GM23248 (cell line): Measurements from ENCODE around the gene TBCK. TPM values are rescaled to one million over a fixed set of nuclear protein-coding genes. Genes with fewer than 3 reads are reported as not detected.

Experiments used
- DNase-seq: peaks from one replicate; pipeline ENCODE4 v3.0.0-alpha.2; 2015
- H2AFZ ChIP-seq: fragments of 200-600 bp; sonication (generic); 2 replicates; pipeline ENCODE4 v1.6.1; 2016; ENCODE audit warnings: antibody characterized with exemption
- H3F3A ChIP-seq: fragments of 200-600 bp; sonication (generic); 2 replicates; pipeline ENCODE4 v1.6.1; 2016; ENCODE audit warnings: mild to moderate bottlenecking, antibody characterized with exemption, mixed run types; ENCODE audit not compliant: insufficient read depth
- H3K27ac ChIP-seq: fragments of 200-600 bp; sonication (generic); 2 replicates; pipeline ENCODE4 v1.5.1; 2016; ENCODE audit warnings: mild to moderate bottlenecking
- H3K27me3 ChIP-seq: fragments of 200-600 bp; sonication (generic); replicated peaks from 2 replicates; pipeline ENCODE4 v1.6.1; 2016; ENCODE audit warnings: mild to moderate bottlenecking; ENCODE audit not compliant: insufficient read depth
- H3K36me3 ChIP-seq: fragments of 200-600 bp; sonication (generic); 2 replicates; pipeline ENCODE4 v1.6.1; 2016; ENCODE audit warnings: low read depth, mild to moderate bottlenecking
- H3K4me1 ChIP-seq: fragments of 200-600 bp; sonication (generic); 2 replicates; pipeline ENCODE4 v1.6.1; 2016; ENCODE audit warnings: mild to moderate bottlenecking; ENCODE audit not compliant: insufficient read depth
- H3K4me2 ChIP-seq: fragments of 200-600 bp; sonication (generic); one replicate; pipeline ENCODE4 v1.6.1; 2016; ENCODE audit warnings: mild to moderate bottlenecking; ENCODE audit not compliant: unreplicated experiment
- H3K4me3 ChIP-seq: fragments of 200-600 bp; sonication (generic); 2 replicates; pipeline ENCODE4 v1.5.1; 2016; ENCODE audit warnings: mild to moderate bottlenecking
- H3K79me2 ChIP-seq: fragments of 200-600 bp; sonication (generic); 2 replicates; pipeline ENCODE4 v1.6.1; 2016; ENCODE audit warnings: mild to moderate bottlenecking; ENCODE audit not compliant: insufficient read depth
- H3K9ac ChIP-seq: fragments of 200-600 bp; sonication (generic); 2 replicates; pipeline ENCODE4 v1.6.1; 2016; ENCODE audit warnings: mild to moderate bottlenecking
- H3K9me2 ChIP-seq: fragments of 200-600 bp; sonication (generic); 2 replicates; pipeline ENCODE4 v1.6.1; 2016; ENCODE audit warnings: mixed run types, mild to moderate bottlenecking, moderate library complexity; ENCODE audit not compliant: insufficient read depth
- H3K9me3 ChIP-seq: fragments of 200-600 bp; sonication (generic); one replicate; pipeline ENCODE4 v1.6.1; 2017; ENCODE audit warnings: low read depth
- H4K20me1 ChIP-seq: fragments of 200-600 bp; sonication (generic); 2 replicates; pipeline ENCODE4 v1.6.0; 2016; ENCODE audit not compliant: insufficient read depth
- EZH2 ChIP-seq: fragments of 200-600 bp; sonication (generic); IDR thresholded peaks from 2 replicates; pipeline ENCODE4 v1.6.1; 2018; ENCODE audit warnings: antibody characterized with exemption, mild to moderate bottlenecking; ENCODE audit not compliant: insufficient read depth, poor library complexity, severe bottlenecking
- EZH2phosphoT487 ChIP-seq: fragments of 200-600 bp; sonication (generic); IDR thresholded peaks from 2 replicates; pipeline ENCODE4 v1.6.1; 2018; ENCODE audit warnings: antibody characterized with exemption, moderate library complexity, mild to moderate bottlenecking, low read depth; ENCODE audit not compliant: insufficient read depth
- WGBS, 2 experiments: methylation state at CpG; one replicate each; pipeline ENCODE4 v1.1.6; 2015 to 2017; ENCODE audit warnings: low lambda C conversion rate in 2 of 2, low coverage in 1 of 2; ENCODE audit errors: missing lambda C conversion rate in 2 of 2; 5-methylcytosine and 5-hydroxymethylcytosine counted together
- in situ Hi-C: fragments of 300-500 bp; cut with MboI; formaldehyde crosslinking; loops from 2 replicates; pipeline ENCODE4 v1.15.0; 2020
- polyA plus RNA-seq: library from polyadenylated mRNA; unstranded; fragments of >200 nt; fragmentation: Nextera tagmentation; extraction: Ambion mirVana; gene quantifications from 2 replicates; pipeline ENCODE4 v1.2.1, GENCODE V29; 2016
- total RNA-seq: library from RNA; depleted of rRNA; stranded (reverse); fragments of >200 nt; shearing (Covaris generic); gene quantifications from 2 replicates; pipeline ENCODE4 v1.2.3, GENCODE V29; 2014

The TBCK gene
- total and polyA plus RNA-seq, 2 experiments from 2014 or later, result 35.2 to 45.8 TPM

- WGBS, 2 experiments, result 95 to 100% methylated on average over 1 of the region's 1 CpG
- Histone ChIP-seq H3K9ac (no peak overlapping the region), H2AFZ (no peak overlapping the region), H3K4me1 (peaks cover 35% of the 10 kb centered on the region), H3K79me2 (peaks cover 92% of the 10 kb centered on the region), H3K9me3 (no peaks in the 10 kb centered on the region), H3K4me3 (no peak overlapping the region), H3F3A (no peaks in the 10 kb centered on the region), H4K20me1 (no peaks in the 10 kb centered on the region), H3K27ac (no peak overlapping the region), H3K27me3 (no peaks in the 10 kb centered on the region), H3K36me3 (0 out of 2 replicates have a peak, but pooled peaks cover under 1% of the 10 kb centered on the region), H3K9me2 (no peaks in the 10 kb centered on the region), H3K4me2 (no peak overlapping the region)
- no peak for TF ChIP-seq EZH2
- no peak for TF ChIP-seq EZH2phosphoT487
- in situ Hi-C loops, result no loop called here
- no peak for DNase-seq
Observed at GRCh38 chr4:106320235-106320634, 4.2 kb upstream of the TBCK start.

GRCh38 chr4:106318511-106318910 lies 2.5 kb upstream of the TBCK start:
- H3K9me2 ChIP-seq, result no peaks in the 10 kb centered on the region
- in situ Hi-C loops, result no loop called here
- H3K9me3 ChIP-seq, result no peaks in the 10 kb centered on the region
- peak overlapping the region; percentile 93 for H3K4me2 ChIP-seq
- no peak for DNase-seq
- no peaks in the 10 kb centered on the region for H3K36me3 ChIP-seq
- peaks cover 40% of the 10 kb centered on the region for H3K4me1 ChIP-seq
- H3K9ac ChIP-seq, result peak overlapping the region; percentile 96
- H2AFZ ChIP-seq, result no peak overlapping the region
- peaks cover 8% of the 10 kb centered on the region for H3F3A ChIP-seq
- H3K27ac ChIP-seq, result no peak overlapping the region
- H4K20me1 ChIP-seq, result no peaks in the 10 kb centered on the region
- H3K79me2 ChIP-seq, result peaks cover 92% of the 10 kb centered on the region
- H3K27me3 ChIP-seq, result no peaks in the 10 kb centered on the region
- TF ChIP-seq EZH2phosphoT487, result 0 out of 2 replicates have a peak, but pooled peaks have one; percentile 53
- no peak for TF ChIP-seq EZH2
- H3K4me3 ChIP-seq, result peak overlapping the region; percentile 93

GRCh38 chr4:106317815-106318214 lies 1.8 kb upstream of the TBCK start:
- in situ Hi-C loops, result no loop called here
- H3K79me2 ChIP-seq, result peaks cover 92% of the 10 kb centered on the region
- H3K36me3 ChIP-seq, result no peaks in the 10 kb centered on the region
- WGBS, 2 experiments, result 41 to 67% methylated on average over 1 of the region's 1 CpG
- H3K9me3 ChIP-seq, result no peaks in the 10 kb centered on the region
- TF ChIP-seq EZH2phosphoT487, result no peak
- no peak for TF ChIP-seq EZH2
- DNase-seq, result no peak
- peaks cover 15% of the 10 kb centered on the region for H3F3A ChIP-seq
- H3K4me2 ChIP-seq, result peak overlapping the region; percentile 93
- H3K9me2 ChIP-seq, result no peaks in the 10 kb centered on the region
- peaks cover 47% of the 10 kb centered on the region for H3K4me1 ChIP-seq
- H3K4me3 ChIP-seq, result peak overlapping the region; percentile 93
- no peak overlapping the region for H3K27ac ChIP-seq
- no peak overlapping the region for H2AFZ ChIP-seq
- H3K9ac ChIP-seq, result peak overlapping the region; percentile 96
- no peaks in the 10 kb centered on the region for H4K20me1 ChIP-seq
- no peaks in the 10 kb centered on the region for H3K27me3 ChIP-seq

DNA sequence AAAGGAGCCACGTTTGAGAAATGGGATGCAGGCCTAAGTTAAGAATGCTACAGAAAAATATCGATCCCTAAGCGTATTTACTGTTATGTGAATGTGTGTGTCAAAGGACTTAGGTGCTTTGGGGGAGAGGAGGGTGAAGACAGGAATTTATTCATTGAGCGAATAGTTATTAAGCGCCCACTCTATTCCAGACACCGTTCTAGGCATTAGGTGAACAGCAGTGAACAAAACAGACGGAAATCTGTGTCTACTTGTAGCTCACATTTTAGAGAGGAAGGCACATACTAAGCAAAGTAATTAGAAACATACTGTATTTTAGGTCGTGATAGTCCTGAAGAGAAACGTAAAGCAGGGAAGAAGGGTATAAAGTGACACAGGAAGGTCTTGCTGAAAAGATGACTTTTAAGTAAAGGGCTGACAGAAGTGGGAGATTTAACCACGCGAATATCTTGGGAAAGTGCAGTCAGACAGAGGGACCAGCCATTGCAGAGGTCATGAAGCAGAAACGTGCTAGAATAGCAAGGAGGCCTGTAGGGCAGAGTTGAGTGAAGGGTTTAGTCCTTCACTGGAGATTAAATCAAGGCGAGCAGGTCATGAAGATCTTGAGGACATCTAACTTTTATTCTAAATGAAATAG lies 882 bp upstream of the TBCK start:
- H3K4me2 ChIP-seq, result peak overlapping the region; percentile 93
- H3K4me3 ChIP-seq, result peak overlapping the region; percentile 93
- TF ChIP-seq EZH2 (no peak), EZH2phosphoT487 (no peak)
- in situ Hi-C loops, result no loop called here
- DNase-seq, result peak; percentile 34
- peaks cover 24% of the 10 kb centered on the region for H3F3A ChIP-seq
- H3K27me3 ChIP-seq, result no peaks in the 10 kb centered on the region
- H3K9ac ChIP-seq, result peak overlapping the region; percentile 96
- peaks cover 56% of the 10 kb centered on the region for H3K4me1 ChIP-seq
- H3K9me3 ChIP-seq, result no peaks in the 10 kb centered on the region
- H3K36me3 ChIP-seq, result no peaks in the 10 kb centered on the region
- H3K9me2 ChIP-seq, result no peaks in the 10 kb centered on the region
- no peaks in the 10 kb centered on the region for H4K20me1 ChIP-seq
- WGBS, 2 experiments, result 5 to 8% methylated on average over 13 of the region's 13 CpGs
- H3K79me2 ChIP-seq, result peaks cover 85% of the 10 kb centered on the region
- H3K27ac ChIP-seq, result peak overlapping the region; percentile 94
- peak overlapping the region; percentile 83 for H2AFZ ChIP-seq

DNA sequence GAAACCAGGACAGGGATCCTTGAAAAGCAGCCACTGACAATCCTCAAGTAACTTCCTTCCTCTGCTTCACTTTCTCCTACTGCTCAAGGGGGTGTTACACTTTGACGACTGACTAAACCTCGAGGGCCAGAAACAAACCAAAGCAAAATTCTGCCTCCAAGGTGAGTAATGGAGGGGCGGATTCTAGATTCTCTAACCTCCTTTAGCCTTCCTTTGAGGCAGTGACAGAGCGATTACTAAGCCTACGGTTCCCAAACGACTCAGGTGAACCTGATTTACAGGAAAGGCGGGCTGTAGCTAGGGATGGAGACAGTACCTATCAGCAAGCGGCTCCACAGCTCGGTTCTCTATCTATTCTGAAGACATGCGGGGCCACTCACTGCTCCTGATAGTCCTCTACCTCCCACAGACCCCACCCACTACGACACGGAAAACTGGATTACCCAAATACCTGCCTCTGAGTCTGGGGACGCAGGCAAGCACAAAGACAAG lies 487 bp downstream of the TBCK start:
- in situ Hi-C loops, result no loop called here
- WGBS, 2 experiments, result 0 to 3% methylated on average over 13 of the region's 13 CpGs

More for the DNA sequence above, 487 bp downstream of the TBCK start:
- H3K27ac ChIP-seq, result peak overlapping the region; percentile 94
- H3K9ac ChIP-seq, result peak overlapping the region; percentile 96
- no peaks in the 10 kb centered on the region for H3K9me2 ChIP-seq
- no peaks in the 10 kb centered on the region for H4K20me1 ChIP-seq
- H3K4me1 ChIP-seq, result peaks cover 70% of the 10 kb centered on the region
- no peaks in the 10 kb centered on the region for H3K36me3 ChIP-seq
- H3F3A ChIP-seq, result peaks cover 26% of the 10 kb centered on the region
- H3K9me3 ChIP-seq, result no peaks in the 10 kb centered on the region
- no peak for TF ChIP-seq EZH2
- TF ChIP-seq EZH2phosphoT487, result no peak
- peak overlapping the region; percentile 93 for H3K4me3 ChIP-seq
- H3K79me2 ChIP-seq, result peaks cover 92% of the 10 kb centered on the region
- H3K27me3 ChIP-seq, result no peaks in the 10 kb centered on the region
- peak overlapping the region; percentile 93 for H3K4me2 ChIP-seq
- DNase-seq, result peak; percentile 86
- peak overlapping the region; percentile 83 for H2AFZ ChIP-seq
